ENCODE measurements around the gene FTO.
"Not testable (repeated sequence)": the region's sequence is repeated elsewhere in the genome, so short reads cannot be mapped to it uniquely, and the experiment has no call there.

Gene FTO

DNA sequence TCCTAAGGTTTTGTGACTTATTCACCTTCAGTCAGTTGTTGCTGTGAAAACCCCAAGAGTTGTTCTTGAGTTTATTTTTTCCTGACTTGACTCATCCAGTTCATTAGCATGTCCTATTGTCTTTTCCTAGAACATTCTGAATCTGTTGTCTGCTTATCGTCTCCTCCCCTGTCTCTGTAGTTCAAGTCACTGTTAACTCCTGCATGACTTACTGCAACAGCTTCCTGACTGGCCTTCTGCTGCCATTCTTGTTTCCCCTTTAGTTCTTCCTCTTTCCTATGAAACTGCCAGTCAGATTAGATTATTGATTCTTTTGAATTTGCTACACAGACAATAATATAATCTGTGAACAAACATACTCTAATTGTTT lies 161.5 kb downstream of the FTO start:
- DNase-seq (ENCODE audit: low spot score): peak; percentile 32

- DNase-seq (ENCODE audit: low spot score): no peak
Measured at GRCh38 chr16:53866520-53866919, 162.6 kb downstream of the FTO start.

- DNase-seq (ENCODE audit: low spot score): no peak
Measured at GRCh38 chr16:53870831-53871230, 166.9 kb downstream of the FTO start.

- peak; percentile 81 for DNase-seq (ENCODE audit: low spot score)
Measured at GRCh38 chr16:53872248-53873221, 168.6 kb downstream of the FTO start.

DNA sequence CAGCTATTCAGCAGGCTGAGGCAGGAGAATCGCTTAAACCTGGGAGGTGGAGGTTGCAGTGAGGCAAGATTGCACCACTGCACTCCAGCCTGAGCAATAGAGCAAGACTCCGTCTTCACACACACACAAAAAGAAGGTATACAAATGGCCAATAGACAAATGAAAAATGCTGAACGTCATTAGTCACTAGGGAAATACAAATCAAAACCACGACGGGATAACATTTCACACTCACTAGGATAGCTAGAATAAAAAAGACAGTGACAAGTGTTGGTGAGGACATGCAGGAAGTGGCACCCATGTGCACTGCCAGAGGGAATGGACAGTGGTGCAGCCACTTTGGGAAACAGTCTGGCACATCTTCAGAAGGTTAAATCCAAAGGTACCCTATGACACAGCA lies 172.9 kb downstream of the FTO start:
- no peak for DNase-seq (ENCODE audit: low spot score)

- DNase-seq (ENCODE audit: low spot score): no peak
Measured at GRCh38 chr16:53878216-53878615, 174.3 kb downstream of the FTO start.

DNA sequence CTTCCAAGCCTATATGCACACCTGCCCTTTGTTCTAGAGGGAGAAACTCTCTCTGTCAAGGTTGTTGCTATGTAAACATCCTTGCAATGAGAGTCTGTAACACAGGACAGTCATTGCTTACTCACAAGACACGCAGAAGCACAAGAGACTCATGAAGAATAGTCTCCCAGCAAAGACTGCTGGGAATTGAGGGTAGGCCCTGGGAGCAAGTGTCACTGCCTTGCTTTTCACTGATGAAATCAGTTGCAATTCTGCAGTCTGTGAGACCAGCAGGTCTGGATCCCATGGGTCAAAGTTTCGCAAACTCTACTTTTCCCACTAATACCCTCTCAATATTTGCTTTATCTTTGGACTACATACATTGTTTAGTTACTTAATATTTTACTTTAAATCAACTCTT lies 177.4 kb downstream of the FTO start:
- peak; percentile 52 for DNase-seq (ENCODE audit: low spot score)

GRCh38 chr16:53882310-53882709 lies 178.4 kb downstream of the FTO start:
- DNase-seq (ENCODE audit: low spot score): no peak

DNA sequence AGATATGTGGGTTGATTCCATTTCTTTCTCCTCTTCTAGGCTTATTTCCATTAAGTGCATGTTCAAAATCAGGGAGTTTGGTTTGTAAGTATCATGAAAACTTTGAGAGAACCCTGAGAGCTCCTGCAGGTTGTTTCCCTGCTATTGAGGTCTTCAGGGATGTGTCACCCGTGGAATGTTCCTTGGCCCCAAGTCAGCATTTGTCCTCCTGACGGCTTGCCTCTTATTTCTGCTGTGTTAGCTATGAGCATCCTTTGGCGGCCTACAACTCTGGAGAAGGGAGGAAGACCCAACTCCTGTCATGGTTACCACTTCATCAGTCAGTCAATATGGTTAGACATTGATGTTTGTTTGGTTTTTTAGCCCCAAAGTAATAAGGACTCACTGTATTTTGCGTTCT lies 180.8 kb downstream of the FTO start:
- no peak for DNase-seq (ENCODE audit: low spot score)

DNA sequence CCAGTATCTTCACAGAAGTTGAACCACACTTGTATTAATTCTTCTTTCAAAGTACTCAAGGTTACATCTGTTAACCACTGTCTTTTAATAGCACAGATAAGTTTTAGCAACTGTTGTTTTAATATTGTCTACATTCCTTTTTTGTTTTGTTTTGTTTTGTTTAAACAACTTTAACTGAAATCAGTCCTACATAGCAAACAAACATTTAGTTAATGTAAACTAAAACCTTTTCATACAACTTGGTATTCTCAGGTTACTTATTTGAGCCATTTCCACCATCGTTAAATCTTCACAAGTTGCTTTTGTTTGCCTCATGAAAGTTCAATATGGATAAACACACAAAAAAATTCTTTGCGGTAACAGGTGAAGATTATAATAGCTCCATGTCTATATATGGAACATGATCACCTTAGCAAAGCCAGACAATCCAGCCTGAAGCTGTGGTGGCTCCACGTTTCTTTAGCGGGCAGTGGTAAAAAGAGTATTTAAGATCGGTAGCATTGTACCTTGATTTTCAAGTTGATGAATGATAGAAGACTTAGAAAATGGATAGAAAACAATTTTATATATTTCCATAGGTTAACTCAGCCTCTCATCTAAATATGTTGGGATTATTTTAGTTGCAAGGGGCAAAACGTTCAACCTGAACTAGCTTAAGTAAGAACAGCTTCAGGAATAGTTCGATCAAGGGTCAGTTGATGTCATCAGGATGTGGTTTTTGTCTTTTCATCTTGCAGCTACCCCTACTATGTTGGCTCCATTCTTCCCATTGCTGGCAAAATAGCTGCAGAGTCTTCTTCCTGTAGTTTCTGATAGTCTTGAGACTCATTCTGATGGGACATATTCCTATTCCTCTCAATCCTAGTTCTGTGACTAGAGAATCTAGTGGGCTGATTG lies 182.8 kb downstream of the FTO start:
- no peak for DNase-seq (ENCODE audit: low spot score)

- DNase-seq (ENCODE audit: low spot score): no peak
Measured at GRCh38 chr16:53888222-53888621, 184.3 kb downstream of the FTO start.

DNA sequence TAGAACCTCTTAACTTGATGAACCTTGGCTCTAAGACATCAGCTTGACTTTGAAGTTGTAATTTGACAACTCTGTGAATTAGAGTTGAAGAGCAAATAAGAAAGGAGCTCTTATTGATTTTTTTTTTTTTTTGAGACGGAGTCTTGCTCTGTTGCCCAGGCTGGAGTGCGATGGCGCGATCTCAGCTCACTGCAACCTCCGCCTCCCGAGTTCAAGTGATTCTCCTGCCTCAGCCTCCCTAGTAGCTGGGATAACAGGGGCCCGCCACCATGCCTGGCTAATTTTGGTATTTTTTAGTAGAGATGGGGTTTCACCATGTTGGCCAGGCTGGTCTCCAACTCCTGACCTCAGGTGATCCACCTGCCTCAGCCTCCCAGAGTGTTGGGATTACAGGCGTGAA lies 186.9 kb downstream of the FTO start:
- not testable (repeated sequence) for DNase-seq (ENCODE audit: low spot score)

- no peak for DNase-seq (ENCODE audit: low spot score)
Measured at GRCh38 chr16:53891409-53892139, 187.6 kb downstream of the FTO start.

GRCh38 chr16:53892155-53892554 lies 188.2 kb downstream of the FTO start:
- peak; percentile 65 for DNase-seq (ENCODE audit: low spot score)

GRCh38 chr16:53893731-53894435 lies 189.9 kb downstream of the FTO start:
- peak; percentile 45 for DNase-seq (ENCODE audit: low spot score)

DNA sequence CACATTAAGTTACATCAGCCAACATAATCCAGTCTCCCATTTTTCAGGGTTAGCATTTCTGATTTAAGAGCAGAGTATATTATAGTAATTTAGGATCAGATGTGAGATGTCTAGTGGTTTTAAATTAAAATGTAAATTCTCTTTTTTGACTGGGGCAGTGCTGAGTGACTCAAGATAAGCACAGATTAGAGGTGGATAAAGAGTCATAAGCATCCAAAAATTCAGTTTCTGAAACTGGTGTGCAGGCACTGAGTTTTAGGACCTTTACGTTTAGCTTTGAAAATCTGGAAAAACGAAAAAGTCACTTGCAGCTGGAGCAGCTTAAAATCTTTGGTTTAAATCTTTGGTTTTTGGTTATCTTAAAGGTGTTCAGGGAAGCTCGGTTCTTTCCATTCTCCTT lies 190.7 kb downstream of the FTO start:
- no peak for DNase-seq (ENCODE audit: low spot score)

GRCh38 chr16:53895433-53895832 lies 191.5 kb downstream of the FTO start:
- DNase-seq (ENCODE audit: low spot score): no peak

- no peak for DNase-seq (ENCODE audit: low spot score)
Measured at GRCh38 chr16:53895851-53896250, 191.9 kb downstream of the FTO start.

- no peak for DNase-seq (ENCODE audit: low spot score)
Measured at GRCh38 chr16:53896722-53897121, 192.8 kb downstream of the FTO start.

DNA sequence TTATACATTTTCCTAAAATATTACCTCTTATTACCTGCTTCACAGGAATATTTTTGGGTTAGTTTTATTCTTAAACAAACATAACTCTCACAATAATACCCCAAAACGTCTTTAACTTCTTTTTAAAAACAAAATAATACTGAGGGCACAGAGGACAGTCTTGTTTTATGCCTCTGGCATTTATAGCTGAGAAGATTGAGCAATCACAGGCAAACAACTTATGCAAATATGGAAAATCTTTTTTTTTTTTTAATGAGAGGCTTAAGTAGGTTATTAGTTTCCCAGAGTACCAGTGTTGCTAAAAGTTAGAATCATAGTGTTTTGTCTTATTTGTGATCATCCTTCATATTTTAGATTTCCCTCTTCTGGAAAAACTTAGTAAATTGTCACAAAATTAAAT lies 195.0 kb downstream of the FTO start:
- DNase-seq (ENCODE audit: low spot score): peak; percentile 14

DNA sequence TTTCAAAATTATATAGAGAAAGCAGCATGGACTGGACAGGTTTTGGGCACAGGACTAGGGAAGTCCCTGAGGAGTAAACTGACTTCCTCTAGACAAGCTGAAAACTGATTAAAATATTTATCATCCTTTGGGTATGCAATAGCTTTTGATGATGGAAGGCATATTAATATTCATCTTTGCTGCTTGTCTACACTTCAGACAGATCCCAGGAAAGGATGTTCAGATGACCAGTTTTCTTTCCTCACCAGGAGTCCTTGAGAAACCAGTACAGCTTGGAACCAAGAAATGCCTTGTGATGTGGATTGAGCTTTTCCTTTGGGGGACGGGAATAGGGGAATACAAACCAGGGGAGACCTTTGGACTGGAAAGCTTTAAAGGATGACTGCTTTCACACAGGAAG lies 195.5 kb downstream of the FTO start:
- DNase-seq (ENCODE audit: low spot score): peak; percentile 20

- DNase-seq (ENCODE audit: low spot score): no peak
Measured at GRCh38 chr16:53900667-53901066, 196.7 kb downstream of the FTO start.

All from GM03348 (cell line).